HG02610 (cell line): ENCODE measurements around the gene INTS3.
"Not testable (repeated sequence)": the region's sequence is repeated elsewhere in the genome, so short reads cannot be mapped to it uniquely, and the experiment has no call there.

Experiments used
- ATAC-seq: cut with Tn5 transposase; IDR thresholded peaks from one replicate; pipeline ENCODE4 v1.9.1; 2021; ENCODE audit warnings: mild to moderate bottlenecking, moderate library complexity; ENCODE audit not compliant: unreplicated experiment

INTS3 gene

GRCh38 chr1:153754266-153754665, 26.4 kb downstream of the INTS3 start:
- no peak for ATAC-seq

- ATAC-seq = no peak
Measured at GRCh38 chr1:153760440-153760839, 32.6 kb downstream of the INTS3 start.

GRCh38 chr1:153763365-153764225, 35.7 kb downstream of the INTS3 start:
- no peak for ATAC-seq

GRCh38 chr1:153764310-153764709, 36.5 kb downstream of the INTS3 start:
- no peak for ATAC-seq

- ATAC-seq = not testable (repeated sequence)
Measured at GRCh38 chr1:153766663-153767062, 38.8 kb downstream of the INTS3 start.

- no peak for ATAC-seq
Measured at GRCh38 chr1:153767519-153767918, 39.7 kb downstream of the INTS3 start.

- no peak for ATAC-seq
Measured at GRCh38 chr1:153768316-153769181, 40.7 kb downstream of the INTS3 start.

GRCh38 chr1:153769221-153769620, 41.4 kb downstream of the INTS3 start:
- ATAC-seq = no peak

- no peak for ATAC-seq
Measured at GRCh38 chr1:153770797-153771196, 42.9 kb downstream of the INTS3 start.

- ATAC-seq = no peak
Measured at GRCh38 chr1:153771261-153771660, 43.4 kb downstream of the INTS3 start.

- ATAC-seq = no peak
Measured at GRCh38 chr1:153771841-153772593, 44.2 kb downstream of the INTS3 start.

GRCh38 chr1:153773096-153773921, 45.5 kb downstream of the INTS3 start:
- ATAC-seq = no peak

- no peak for ATAC-seq
Measured at GRCh38 chr1:153774026-153774595, 46.3 kb downstream of the INTS3 start.

- ATAC-seq = peak; percentile 28
Measured at GRCh38 chr1:153774780-153775457, 47.1 kb downstream of the INTS3 start, which contains the start of gene SLC27A3. Gene SLC27A3 (plus strand): TSS chr1:153775407. CDS start chr1:153775498, 91 bp downstream.

GRCh38 chr1:153775458-153776327, 47.8 kb downstream of the INTS3 start:
- ATAC-seq = peak; percentile 42

- ATAC-seq = no peak
Measured at GRCh38 chr1:153776352-153776751, 48.5 kb downstream of the INTS3 start.

GRCh38 chr1:153776845-153777370, 49.1 kb downstream of the INTS3 start:
- ATAC-seq = no peak

- ATAC-seq = no peak
Measured at GRCh38 chr1:153777648-153778047, 49.8 kb downstream of the INTS3 start.
